Measurements from ENCODE around the gene RGS17.
"Not testable (repeated sequence)": the region's sequence is repeated elsewhere in the genome, so short reads cannot be mapped to it uniquely, and the experiment has no call there.

Gene RGS17

GRCh38 chr6:152983637-152984512 is 147.2 kb downstream of the RGS17 start:
- DNase-seq (ENCODE audit: low spot score), result peak; percentile 96

GRCh38 chr6:152982904-152983636 is 148.0 kb downstream of the RGS17 start, which contains the start of gene FBXO5:
FBXO5 (minus strand) TSS chr6:152983041; CDS start chr6:152982959, 82 bp downstream.
- DNase-seq (ENCODE audit: low spot score), result peak; percentile 97

GRCh38 chr6:152981989-152982903 is 148.8 kb downstream of the RGS17 start:
- DNase-seq (ENCODE audit: low spot score), result no peak

- no peak for DNase-seq (ENCODE audit: low spot score)
Observed at GRCh38 chr6:152981219-152981618, 149.9 kb downstream of the RGS17 start.

- DNase-seq (ENCODE audit: low spot score), result no peak
Observed at GRCh38 chr6:152980656-152981055, 150.4 kb downstream of the RGS17 start.

GRCh38 chr6:152979116-152979515 is 152.0 kb downstream of the RGS17 start:
- DNase-seq (ENCODE audit: low spot score), result no peak

- no peak for DNase-seq (ENCODE audit: low spot score)
Observed at GRCh38 chr6:152978058-152978457, 153.0 kb downstream of the RGS17 start.

- DNase-seq (ENCODE audit: low spot score), result no peak
Observed at GRCh38 chr6:152977556-152977955, 153.5 kb downstream of the RGS17 start.

GRCh38 chr6:152976749-152977148 is 154.3 kb downstream of the RGS17 start:
- DNase-seq (ENCODE audit: low spot score), result no peak

- no peak for DNase-seq (ENCODE audit: low spot score)
Observed at GRCh38 chr6:152975204-152975915, 155.7 kb downstream of the RGS17 start.

- DNase-seq (ENCODE audit: low spot score), result no peak
Observed at GRCh38 chr6:152973916-152974315, 157.2 kb downstream of the RGS17 start.

- no peak for DNase-seq (ENCODE audit: low spot score)
Observed at GRCh38 chr6:152969688-152970418, 161.2 kb downstream of the RGS17 start.

GRCh38 chr6:152966168-152966894 is 164.8 kb downstream of the RGS17 start:
- not testable (repeated sequence) for DNase-seq (ENCODE audit: low spot score)

GRCh38 chr6:152959333-152959732 is 171.7 kb downstream of the RGS17 start:
- no peak for DNase-seq (ENCODE audit: low spot score)

- no peak for DNase-seq (ENCODE audit: low spot score)
Observed at GRCh38 chr6:152957796-152958195, 173.3 kb downstream of the RGS17 start.
